Stimulated activated CD4-positive, alpha-beta T cell treated with anti-CD3 and anti-CD28 coated beads, TNF-alpha, amount 100 ng/mL, for 48 hours (primary cell): ENCODE results near the gene PDE1A.

Experiments used
- DNase-seq, 3 donors: peaks; one replicate each; pipeline ENCODE4 v3.0.0-alpha.2; 2020; ENCODE audit warnings: low read depth in 3 of 3

Gene PDE1A

GRCh38 chr2:182208421-182208820 lies 218.4 kb downstream of the PDE1A start:
- no peak for DNase-seq

- DNase-seq = no peak
These were observed 219.6 kb downstream of the PDE1A start for GRCh38 chr2:182207049-182207746.

GRCh38 chr2:182197529-182197928 lies 229.3 kb downstream of the PDE1A start:
- DNase-seq = no peak

- DNase-seq = no peak
These were observed 233.5 kb downstream of the PDE1A start for GRCh38 chr2:182193291-182193690.

- no peak for DNase-seq
These were observed 235.8 kb downstream of the PDE1A start for GRCh38 chr2:182191061-182191460.

- DNase-seq = no peak
These were observed 239.7 kb downstream of the PDE1A start for GRCh38 chr2:182187130-182187529.

GRCh38 chr2:182186132-182186735 lies 240.6 kb downstream of the PDE1A start:
- DNase-seq = no peak

GRCh38 chr2:182182436-182182835 lies 244.4 kb downstream of the PDE1A start:
- DNase-seq = no peak

GRCh38 chr2:182181381-182181780 lies 245.5 kb downstream of the PDE1A start:
- DNase-seq = no peak

- DNase-seq = no peak
These were observed 247.7 kb downstream of the PDE1A start for GRCh38 chr2:182179176-182179575.

GRCh38 chr2:182173944-182174622 lies 252.8 kb downstream of the PDE1A start:
- no peak for DNase-seq

GRCh38 chr2:182170341-182170740 lies 256.5 kb downstream of the PDE1A start:
- DNase-seq = no peak

GRCh38 chr2:182167882-182168281 lies 259.0 kb downstream of the PDE1A start:
- no peak for DNase-seq

- no peak for DNase-seq
These were observed 260.0 kb downstream of the PDE1A start for GRCh38 chr2:182166841-182167240.

- no peak for DNase-seq
These were observed 260.4 kb downstream of the PDE1A start for GRCh38 chr2:182166406-182166805.

GRCh38 chr2:182165202-182165601 lies 261.6 kb downstream of the PDE1A start:
- DNase-seq = no peak

- no peak for DNase-seq
These were observed 262.1 kb downstream of the PDE1A start for GRCh38 chr2:182164686-182165085.

GRCh38 chr2:182163878-182164277 lies 263.0 kb downstream of the PDE1A start:
- no peak for DNase-seq

- DNase-seq = no peak
These were observed 278.5 kb downstream of the PDE1A start for GRCh38 chr2:182148344-182148743.

- no peak for DNase-seq
These were observed 282.1 kb downstream of the PDE1A start for GRCh38 chr2:182144776-182145165.

GRCh38 chr2:182144041-182144775 lies 282.6 kb downstream of the PDE1A start:
- no peak for DNase-seq

- no peak for DNase-seq
These were observed 284.8 kb downstream of the PDE1A start for GRCh38 chr2:182142062-182142461.
